ENCODE results near the gene PCDHGA1.

PCDHGA1 gene

DNA sequence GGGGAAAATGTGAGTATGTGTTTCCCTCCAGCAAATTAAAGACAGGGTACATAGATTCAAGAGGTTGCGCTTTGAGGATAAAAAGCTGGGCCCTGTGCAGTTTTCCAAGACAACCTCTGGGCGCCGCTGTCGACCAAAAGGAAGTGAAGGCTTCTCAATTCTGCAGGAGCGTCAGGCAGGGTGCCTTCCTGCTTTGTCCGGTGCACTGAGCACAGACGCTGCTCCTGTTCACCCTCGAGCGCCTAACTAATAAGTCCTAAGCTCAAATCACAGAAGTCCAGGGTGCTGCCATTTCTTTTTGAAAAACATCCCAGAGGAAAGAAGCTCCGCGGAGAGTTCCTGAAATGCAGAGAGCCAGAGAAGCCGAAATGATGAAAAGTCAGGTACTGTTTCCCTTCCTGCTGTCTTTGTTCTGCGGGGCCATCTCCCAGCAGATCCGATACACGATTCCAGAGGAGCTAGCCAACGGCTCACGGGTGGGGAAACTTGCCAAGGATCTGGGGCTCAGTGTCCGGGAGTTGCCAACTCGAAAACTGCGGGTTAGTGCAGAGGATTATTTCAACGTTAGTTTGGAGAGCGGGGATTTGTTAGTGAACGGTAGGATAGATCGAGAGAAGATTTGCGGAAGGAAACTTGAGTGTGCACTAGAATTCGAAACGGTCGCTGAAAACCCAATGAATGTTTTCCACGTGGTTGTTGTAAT lies 19.8 kb downstream of the PCDHGA1 start, which contains the start of gene PCDHGB1:
Gene PCDHGB1, plus strand, starts transcription at position 183 of the 703 bp plus-strand sequence. Its CDS starts 162 bp downstream, at position 345.
- H3K4me1 ChIP-seq (ENCODE audit: control insufficient read depth, insufficient read depth, low read length, unreplicated experiment), result no peaks in the 10 kb centered on the region
- peak within 1 kb of the TSS; percentile 75 for H3K4me3 ChIP-seq (ENCODE audit: low read depth, low read length)
- peak within 1 kb of the TSS; percentile 69 for H2AFZ ChIP-seq (ENCODE audit: low read length, unreplicated experiment)
- no peak within 1 kb of the TSS for H3K27ac ChIP-seq (ENCODE audit: low read depth, low read length)
- peaks cover 78% of the 10 kb centered on the region for H3K27me3 ChIP-seq (ENCODE audit: insufficient read depth, low read length)
- no peaks in the 10 kb centered on the region for H3K36me3 ChIP-seq (ENCODE audit: insufficient read depth, low read length)
- no peaks in the 10 kb centered on the region for H3K79me2 ChIP-seq (ENCODE audit: control insufficient read depth, insufficient read depth, low read length, unreplicated experiment)

DNA sequence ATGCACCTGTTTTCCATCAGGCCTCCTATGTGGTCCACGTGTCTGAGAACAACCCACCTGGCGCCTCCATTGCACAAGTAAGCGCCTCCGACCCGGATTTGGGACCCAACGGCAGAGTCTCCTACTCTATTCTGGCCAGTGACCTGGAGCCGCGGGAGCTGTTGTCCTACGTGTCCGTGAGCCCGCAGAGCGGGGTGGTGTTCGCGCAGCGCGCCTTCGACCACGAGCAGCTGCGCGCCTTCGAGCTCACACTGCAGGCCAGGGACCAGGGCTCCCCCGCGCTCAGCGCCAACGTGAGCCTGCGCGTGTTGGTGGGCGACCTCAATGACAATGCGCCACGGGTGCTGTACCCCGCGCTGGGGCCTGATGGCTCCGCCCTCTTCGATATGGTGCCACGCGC lies 21.3 kb downstream of the PCDHGA1 start:
- Histone ChIP-seq H2AFZ (ENCODE audit: low read length, unreplicated experiment) (no peak overlapping the region), H3K4me3 (ENCODE audit: low read depth, low read length) (no peak overlapping the region), H3K36me3 (ENCODE audit: insufficient read depth, low read length) (no peaks in the 10 kb centered on the region), H3K27ac (ENCODE audit: low read depth, low read length) (no peak overlapping the region), H3K27me3 (ENCODE audit: insufficient read depth, low read length) (peaks cover 85% of the 10 kb centered on the region), H3K79me2 (ENCODE audit: control insufficient read depth, insufficient read depth, low read length, unreplicated experiment) (no peaks in the 10 kb centered on the region), H3K4me1 (ENCODE audit: control insufficient read depth, insufficient read depth, low read length, unreplicated experiment) (no peaks in the 10 kb centered on the region)

DNA sequence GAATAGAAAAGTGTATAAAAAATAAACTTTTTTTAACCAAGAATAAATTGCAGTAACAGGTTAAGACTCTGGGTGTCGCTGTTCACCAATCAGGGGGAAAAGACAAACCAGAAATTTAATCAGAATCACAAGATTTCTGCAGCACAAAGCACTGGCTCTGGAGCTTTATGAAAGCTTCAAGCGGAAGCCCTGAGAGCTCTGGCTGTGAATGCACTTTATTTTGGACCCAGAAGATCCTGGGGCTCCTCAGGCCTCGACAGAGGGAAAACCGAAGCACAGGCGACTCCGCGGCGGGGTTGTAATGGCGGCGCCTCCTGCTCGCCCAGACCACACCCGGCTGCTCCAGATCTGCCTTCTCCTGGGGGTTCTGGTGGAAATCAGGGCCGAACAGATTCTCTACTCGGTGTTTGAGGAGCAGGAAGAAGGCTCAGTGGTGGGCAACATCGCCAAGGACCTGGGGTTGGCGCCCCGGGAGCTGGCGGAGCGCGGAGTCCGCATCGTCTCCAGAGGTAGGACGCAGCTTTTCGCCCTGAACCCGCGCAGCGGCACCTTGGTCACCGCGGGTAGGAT lies 24.7 kb downstream of the PCDHGA1 start, which contains the start of gene PCDHGA4:
Gene PCDHGA4, plus strand, starts transcription at position 122 of the 570 bp plus-strand sequence. Its CDS starts 87 bp downstream, at position 209.
- Histone ChIP-seq H3K4me3 (ENCODE audit: low read depth, low read length) (peak within 1 kb of the TSS; percentile 79), H3K36me3 (ENCODE audit: insufficient read depth, low read length) (no peaks in the 10 kb centered on the region), H2AFZ (ENCODE audit: low read length, unreplicated experiment) (peak within 1 kb of the TSS; percentile 90), H3K4me1 (ENCODE audit: control insufficient read depth, insufficient read depth, low read length, unreplicated experiment) (no peaks in the 10 kb centered on the region), H3K79me2 (ENCODE audit: control insufficient read depth, insufficient read depth, low read length, unreplicated experiment) (no peaks in the 10 kb centered on the region), H3K27ac (ENCODE audit: low read depth, low read length) (no peak within 1 kb of the TSS), H3K27me3 (ENCODE audit: insufficient read depth, low read length) (peaks cover 89% of the 10 kb centered on the region)

DNA sequence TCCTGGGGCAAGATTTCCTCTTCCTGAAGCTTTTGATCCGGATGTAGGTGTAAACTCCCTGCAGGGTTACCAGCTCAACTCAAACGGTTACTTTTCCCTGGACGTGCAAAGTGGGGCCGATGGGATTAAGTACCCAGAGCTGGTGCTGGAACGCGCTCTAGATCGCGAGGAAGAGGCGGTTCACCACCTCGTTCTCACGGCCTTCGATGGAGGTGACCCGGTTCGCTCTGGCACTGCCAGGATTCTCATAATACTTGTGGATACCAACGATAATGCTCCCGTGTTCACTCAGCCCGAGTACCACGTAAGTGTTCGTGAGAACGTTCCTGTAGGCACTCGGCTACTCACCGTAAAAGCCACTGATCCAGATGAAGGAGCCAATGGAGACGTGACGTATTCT lies 25.3 kb downstream of the PCDHGA1 start:
- Histone ChIP-seq H3K4me1 (ENCODE audit: control insufficient read depth, insufficient read depth, low read length, unreplicated experiment) (no peaks in the 10 kb centered on the region), H3K4me3 (ENCODE audit: low read depth, low read length) (peak overlapping the region; percentile 79), H3K27ac (ENCODE audit: low read depth, low read length) (no peak overlapping the region), H3K36me3 (ENCODE audit: insufficient read depth, low read length) (no peaks in the 10 kb centered on the region), H3K79me2 (ENCODE audit: control insufficient read depth, insufficient read depth, low read length, unreplicated experiment) (no peaks in the 10 kb centered on the region), H2AFZ (ENCODE audit: low read length, unreplicated experiment) (peak overlapping the region; percentile 90), H3K27me3 (ENCODE audit: insufficient read depth, low read length) (peaks cover 89% of the 10 kb centered on the region)

DNA sequence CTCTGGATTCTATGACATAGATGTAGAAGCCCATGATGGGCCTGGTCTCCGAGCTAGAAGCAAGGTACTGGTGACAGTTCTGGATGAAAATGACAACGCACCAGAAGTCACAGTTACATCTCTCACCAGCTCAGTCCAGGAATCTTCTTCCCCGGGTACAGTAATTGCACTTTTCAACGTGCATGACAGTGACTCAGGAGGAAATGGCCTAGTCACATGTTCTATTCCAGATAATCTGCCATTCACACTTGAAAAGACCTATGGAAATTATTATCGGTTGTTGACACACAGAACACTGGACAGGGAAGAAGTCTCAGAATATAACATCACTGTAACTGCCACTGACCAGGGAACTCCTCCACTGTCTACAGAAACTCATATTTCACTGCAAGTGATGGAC lies 25.8 kb downstream of the PCDHGA1 start:
- H3K79me2 ChIP-seq (ENCODE audit: control insufficient read depth, insufficient read depth, low read length, unreplicated experiment), result no peaks in the 10 kb centered on the region
- H3K27ac ChIP-seq (ENCODE audit: low read depth, low read length), result no peak overlapping the region
- H3K4me3 ChIP-seq (ENCODE audit: low read depth, low read length), result peak overlapping the region; percentile 79; the same call in 1 of the 2 replicates
- no peaks in the 10 kb centered on the region for H3K4me1 ChIP-seq (ENCODE audit: control insufficient read depth, insufficient read depth, low read length, unreplicated experiment)
- H3K36me3 ChIP-seq (ENCODE audit: insufficient read depth, low read length), result no peaks in the 10 kb centered on the region
- peaks cover 89% of the 10 kb centered on the region for H3K27me3 ChIP-seq (ENCODE audit: insufficient read depth, low read length)
- H2AFZ ChIP-seq (ENCODE audit: low read length, unreplicated experiment), result no peak overlapping the region

DNA sequence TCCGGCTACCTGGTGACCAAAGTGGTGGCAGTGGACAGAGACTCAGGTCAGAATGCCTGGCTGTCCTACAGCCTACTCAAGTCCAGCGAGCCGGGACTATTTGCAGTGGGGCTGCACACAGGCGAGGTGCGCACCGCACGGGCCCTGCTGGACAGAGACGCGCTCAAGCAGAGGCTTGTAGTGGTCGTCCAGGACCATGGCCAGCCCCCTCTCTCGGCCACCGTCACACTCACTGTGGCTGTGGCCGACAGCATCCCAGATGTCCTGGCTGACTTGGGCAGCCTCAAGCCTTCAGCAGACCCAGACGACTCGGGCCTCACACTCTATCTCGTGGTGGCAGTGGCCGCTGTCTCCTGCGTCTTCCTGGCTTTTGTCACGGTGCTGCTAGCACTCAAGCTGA lies 26.6 kb downstream of the PCDHGA1 start:
- Histone ChIP-seq H2AFZ (ENCODE audit: low read length, unreplicated experiment) (no peak overlapping the region), H3K27ac (ENCODE audit: low read depth, low read length) (no peak overlapping the region), H3K27me3 (ENCODE audit: insufficient read depth, low read length) (peaks cover 87% of the 10 kb centered on the region), H3K4me3 (ENCODE audit: low read depth, low read length) (no peak overlapping the region), H3K4me1 (ENCODE audit: control insufficient read depth, insufficient read depth, low read length, unreplicated experiment) (no peaks in the 10 kb centered on the region), H3K79me2 (ENCODE audit: control insufficient read depth, insufficient read depth, low read length, unreplicated experiment) (no peaks in the 10 kb centered on the region), H3K36me3 (ENCODE audit: insufficient read depth, low read length) (no peaks in the 10 kb centered on the region)

DNA sequence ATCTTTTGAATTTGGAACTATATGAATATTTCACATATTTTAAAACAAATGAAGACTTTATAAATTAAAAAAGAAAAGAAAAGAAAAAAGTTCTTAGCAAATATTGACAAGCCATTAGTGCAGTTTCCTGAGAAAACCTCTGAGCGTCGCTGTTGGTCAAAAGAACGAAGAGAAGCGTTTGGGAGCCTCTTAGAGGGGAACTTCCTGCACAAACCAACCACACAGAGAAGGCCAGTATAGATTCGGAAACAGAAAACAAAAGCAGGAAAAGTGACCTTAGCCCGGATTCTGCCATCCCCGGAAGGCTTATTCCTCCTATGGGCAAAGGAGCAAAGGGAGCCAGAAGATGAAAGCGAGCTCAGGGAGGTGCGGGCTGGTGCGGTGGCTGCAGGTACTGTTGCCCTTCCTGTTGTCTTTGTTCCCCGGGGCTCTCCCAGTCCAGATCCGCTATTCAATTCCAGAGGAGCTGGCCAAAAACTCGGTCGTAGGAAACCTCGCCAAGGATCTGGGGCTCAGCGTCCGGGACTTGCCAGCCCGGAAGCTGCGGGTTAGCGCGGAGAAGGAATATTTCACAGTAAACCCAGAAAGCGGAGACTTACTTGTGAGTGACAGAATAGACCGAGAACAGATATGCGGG lies 29.6 kb downstream of the PCDHGA1 start, which contains the start of gene PCDHGB2:
Gene PCDHGB2, plus strand, starts transcription at position 205 of the 637 bp plus-strand sequence. Its CDS starts 142 bp downstream, at position 347.
- peaks cover 91% of the 10 kb centered on the region for H3K27me3 ChIP-seq (ENCODE audit: insufficient read depth, low read length)
- no peaks in the 10 kb centered on the region for H3K4me1 ChIP-seq (ENCODE audit: control insufficient read depth, insufficient read depth, low read length, unreplicated experiment)
- no peak within 1 kb of the TSS for H2AFZ ChIP-seq (ENCODE audit: low read length, unreplicated experiment)
- H3K79me2 ChIP-seq (ENCODE audit: control insufficient read depth, insufficient read depth, low read length, unreplicated experiment), result no peaks in the 10 kb centered on the region
- no peak within 1 kb of the TSS for H3K27ac ChIP-seq (ENCODE audit: low read depth, low read length)
- H3K36me3 ChIP-seq (ENCODE audit: insufficient read depth, low read length), result no peaks in the 10 kb centered on the region
- no peak within 1 kb of the TSS for H3K4me3 ChIP-seq (ENCODE audit: low read depth, low read length)

DNA sequence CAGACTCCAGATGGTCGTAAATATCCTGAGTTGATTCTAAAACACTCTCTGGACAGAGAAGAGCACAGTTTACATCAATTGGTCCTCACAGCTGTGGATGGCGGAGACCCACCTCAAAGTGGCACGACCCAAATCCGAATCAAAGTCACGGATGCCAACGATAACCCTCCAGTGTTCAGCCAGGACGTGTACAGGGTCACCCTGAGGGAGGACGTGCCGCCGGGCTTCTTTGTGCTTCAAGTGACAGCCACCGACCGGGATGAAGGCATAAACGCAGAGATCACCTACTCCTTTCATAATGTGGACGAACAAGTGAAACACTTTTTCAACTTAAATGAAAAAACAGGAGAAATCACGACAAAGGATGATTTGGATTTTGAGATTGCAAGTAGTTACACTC lies 30.4 kb downstream of the PCDHGA1 start:
- Histone ChIP-seq H3K4me3 (ENCODE audit: low read depth, low read length) (no peak overlapping the region), H2AFZ (ENCODE audit: low read length, unreplicated experiment) (no peak overlapping the region), H3K4me1 (ENCODE audit: control insufficient read depth, insufficient read depth, low read length, unreplicated experiment) (no peaks in the 10 kb centered on the region), H3K79me2 (ENCODE audit: control insufficient read depth, insufficient read depth, low read length, unreplicated experiment) (no peaks in the 10 kb centered on the region), H3K36me3 (ENCODE audit: insufficient read depth, low read length) (no peaks in the 10 kb centered on the region), H3K27me3 (ENCODE audit: insufficient read depth, low read length) (peaks cover 91% of the 10 kb centered on the region), H3K27ac (ENCODE audit: low read depth, low read length) (no peak overlapping the region)

DNA sequence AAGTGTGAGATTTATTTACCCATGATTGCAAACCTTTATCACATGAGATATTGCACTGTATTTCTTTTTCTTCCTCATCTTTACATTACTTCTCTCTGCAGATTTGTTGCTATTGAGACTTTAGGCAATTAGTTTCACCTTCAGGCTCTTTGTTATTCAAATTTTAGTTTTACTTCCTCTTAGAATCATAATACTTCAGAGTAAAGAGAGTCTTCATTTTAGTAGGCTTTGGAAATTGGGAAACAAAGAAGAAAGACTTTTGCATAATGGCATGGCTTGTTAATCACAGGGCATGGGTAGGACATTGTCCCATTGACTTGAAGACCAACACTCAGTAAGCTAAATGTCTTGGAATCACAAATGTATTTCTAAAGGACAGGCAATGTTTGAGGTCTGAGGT lies 32.4 kb downstream of the PCDHGA1 start:
- Histone ChIP-seq H3K79me2 (ENCODE audit: control insufficient read depth, insufficient read depth, low read length, unreplicated experiment) (no peaks in the 10 kb centered on the region), H3K36me3 (ENCODE audit: insufficient read depth, low read length) (no peaks in the 10 kb centered on the region), H3K4me3 (ENCODE audit: low read depth, low read length) (no peak overlapping the region), H3K27me3 (ENCODE audit: insufficient read depth, low read length) (peaks cover 88% of the 10 kb centered on the region), H2AFZ (ENCODE audit: low read length, unreplicated experiment) (no peak overlapping the region), H3K27ac (ENCODE audit: low read depth, low read length) (no peak overlapping the region), H3K4me1 (ENCODE audit: control insufficient read depth, insufficient read depth, low read length, unreplicated experiment) (no peaks in the 10 kb centered on the region)

DNA sequence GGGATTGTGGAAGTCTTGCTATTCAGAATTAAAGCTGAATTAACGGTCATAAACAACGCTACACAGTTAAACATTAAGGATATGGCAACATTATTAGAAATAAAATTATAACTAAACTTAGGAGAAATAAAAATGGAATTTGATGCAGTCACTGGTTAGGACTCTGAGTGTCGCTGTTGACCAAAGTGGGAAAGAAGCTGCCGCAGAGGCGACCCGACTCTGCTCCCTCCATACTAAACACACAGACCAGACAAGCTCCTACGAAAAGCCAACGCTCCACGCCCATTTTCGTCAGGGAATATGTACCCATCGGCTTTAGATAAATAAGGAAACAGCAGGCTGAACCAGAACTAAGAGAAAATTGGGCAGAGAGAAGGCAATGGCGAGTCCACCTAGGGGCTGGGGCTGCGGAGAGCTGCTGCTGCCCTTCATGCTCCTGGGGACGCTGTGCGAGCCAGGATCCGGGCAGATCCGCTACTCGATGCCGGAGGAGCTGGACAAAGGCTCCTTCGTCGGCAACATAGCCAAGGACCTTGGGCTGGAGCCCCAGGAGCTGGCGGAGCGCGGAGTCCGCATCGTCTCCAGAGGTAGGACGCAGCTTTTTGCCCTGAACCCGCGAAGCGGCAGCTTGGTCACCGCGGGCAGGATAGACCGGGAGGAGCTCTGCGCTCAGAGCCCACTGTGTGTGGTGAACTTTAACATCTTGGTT lies 33.8 kb downstream of the PCDHGA1 start, which contains the start of gene PCDHGA5:
Gene PCDHGA5, plus strand, starts transcription at position 211 of the 709 bp plus-strand sequence. Its CDS starts 169 bp downstream, at position 380.
- peaks cover 88% of the 10 kb centered on the region for H3K27me3 ChIP-seq (ENCODE audit: insufficient read depth, low read length)
- H3K36me3 ChIP-seq (ENCODE audit: insufficient read depth, low read length), result no peaks in the 10 kb centered on the region
- no peak within 1 kb of the TSS for H3K27ac ChIP-seq (ENCODE audit: low read depth, low read length)
- H3K79me2 ChIP-seq (ENCODE audit: control insufficient read depth, insufficient read depth, low read length, unreplicated experiment), result no peaks in the 10 kb centered on the region
- peak within 1 kb of the TSS; percentile 48; the same call in 1 of the 2 replicates for H3K4me3 ChIP-seq (ENCODE audit: low read depth, low read length)
- H3K4me1 ChIP-seq (ENCODE audit: control insufficient read depth, insufficient read depth, low read length, unreplicated experiment), result no peaks in the 10 kb centered on the region
- H2AFZ ChIP-seq (ENCODE audit: low read length, unreplicated experiment), result no peak within 1 kb of the TSS
